Esophagus (tissue), 2 donors: ENCODE results near the gene EHMT2. TPM values are rescaled to one million over a fixed set of nuclear protein-coding genes. Genes with fewer than 3 reads are reported as not detected.
"Not testable (repeated sequence)": the region's sequence is repeated elsewhere in the genome, so short reads cannot be mapped to it uniquely, and the experiment has no call there.

Experiments
- H3K27ac ChIP-seq, 2 donors: one replicate each; pipeline ENCODE4 v1.5.1; 2013; ENCODE audit warnings: low read depth in 2 of 2, mild to moderate bottlenecking in 2 of 2, inconsistent platforms in 1 of 2, low read length in 1 of 2, moderate library complexity in 1 of 2
- H3K27me3 ChIP-seq, 2 donors: one replicate each; pipeline ENCODE4 v1.6.1; 2013; ENCODE audit warnings: low read length in 2 of 2, control low read depth in 1 of 2, mild to moderate bottlenecking in 1 of 2; ENCODE audit not compliant: insufficient read depth in 2 of 2, control insufficient read depth in 1 of 2
- H3K36me3 ChIP-seq, 2 donors: one replicate each; pipeline ENCODE4 v1.6.1; 2013; ENCODE audit warnings: low read length in 1 of 2; ENCODE audit not compliant: control insufficient read depth in 2 of 2, insufficient read depth in 2 of 2
- H3K4me1 ChIP-seq, 2 donors: one replicate each; pipeline ENCODE4 v1.6.1; 2013; ENCODE audit warnings: low read length in 1 of 2; ENCODE audit not compliant: control insufficient read depth in 2 of 2, insufficient read depth in 2 of 2
- H3K4me3 ChIP-seq, 2 donors: one replicate each; pipeline ENCODE4 v1.5.1; 2013; ENCODE audit warnings: low read length in 2 of 2, mild to moderate bottlenecking in 2 of 2, low read depth in 1 of 2, moderate library complexity in 1 of 2
- H3K9me3 ChIP-seq, 2 donors: one replicate each; pipeline ENCODE4 v1.6.1; 2013; ENCODE audit warnings: mild to moderate bottlenecking in 2 of 2, low read depth in 1 of 2, low read length in 1 of 2, moderate library complexity in 1 of 2; ENCODE audit not compliant: control insufficient read depth in 2 of 2, insufficient read depth in 1 of 2
- WGBS, 2 donors: extraction: QIAGEN DNeasy Blood & Tissue Kit; methylation state at CpG; one replicate each; pipeline ENCODE4 v1.1.7; 2013; 5-methylcytosine and 5-hydroxymethylcytosine counted together
- polyA plus RNA-seq, 2 donors: library from polyadenylated mRNA; stranded (reverse); fragments of 200-250 nt; gene quantifications; one replicate each; pipeline ENCODE4 v1.2.3, GENCODE V29; 2013
- donor health status: healthy with polysubstance abuse.
- donor health status: Bipolar disorder and iron deficiency.

The EHMT2 gene
- polyA plus RNA-seq, 2 donors: 27.2 to 39.6 TPM

- not testable (repeated sequence) for H3K4me3 ChIP-seq, H3K27ac ChIP-seq, H3K27me3 ChIP-seq, H3K9me3 ChIP-seq, H3K4me1 ChIP-seq
- H3K36me3 ChIP-seq: peaks cover 0 to 14% of the 10 kb centered on the region in 2 donors
- WGBS, 2 donors: 73 to 80% methylated on average over 9 of the region's 9 CpGs
These were observed 59.4 kb downstream of the EHMT2 start for GRCh38 chr6:31838114-31838553.

GRCh38 chr6:31837369-31838113 is 60.0 kb downstream of the EHMT2 start:
- 21 to 26% methylated on average over 1 of the region's 1 CpG for WGBS, 2 donors
- Histone ChIP-seq H3K9me3 (no peaks in the 10 kb centered on the region), H3K4me1 (peaks cover 0 to 7% of the 10 kb centered on the region in 2 donors), H3K27ac (peak overlapping the region in 1 of 2 donors; percentile 38), H3K27me3 (no peaks in the 10 kb centered on the region), H3K4me3 (peak overlapping the region in 1 of 2 donors; percentile 68), H3K36me3 (peaks cover 0 to 14% of the 10 kb centered on the region in 2 donors)

GRCh38 chr6:31836474-31837368 is 60.8 kb downstream of the EHMT2 start:
- no peaks in the 10 kb centered on the region for H3K27me3 ChIP-seq
- H3K4me3 ChIP-seq: peak overlapping the region; percentile 33 to 68
- no peaks in the 10 kb centered on the region for H3K9me3 ChIP-seq
- H3K36me3 ChIP-seq: peaks cover 0 to 14% of the 10 kb centered on the region in 2 donors
- peaks cover 0 to 7% of the 10 kb centered on the region in 2 donors for H3K4me1 ChIP-seq
- peak overlapping the region; percentile 26 to 91 for H3K27ac ChIP-seq
- 9 to 14% methylated on average over 12 of the region's 12 CpGs for WGBS, 2 donors

GRCh38 chr6:31836047-31836473 is 61.4 kb downstream of the EHMT2 start:
- Histone ChIP-seq H3K27me3 (no peaks in the 10 kb centered on the region), H3K4me1 (peaks cover 0 to 10% of the 10 kb centered on the region in 2 donors)
- WGBS, 2 donors: 9% methylated on average over 14 of the region's 14 CpGs

GRCh38 chr6:31834367-31835250 is 62.9 kb downstream of the EHMT2 start:
- peaks cover 0 to 10% of the 10 kb centered on the region in 2 donors for H3K4me1 ChIP-seq
- H3K36me3 ChIP-seq: peaks cover 0 to 14% of the 10 kb centered on the region in 2 donors
- no peaks in the 10 kb centered on the region for H3K27me3 ChIP-seq
- H3K4me3 ChIP-seq: peak overlapping the region; percentile 68 to 97
- H3K9me3 ChIP-seq: no peaks in the 10 kb centered on the region
- 0 to 1% methylated on average over 59 of the region's 59 CpGs for WGBS, 2 donors
- H3K27ac ChIP-seq: peak overlapping the region; percentile 91 to 97

More at GRCh38 chr6:31836047-31836473, 61.4 kb downstream of the EHMT2 start:
- H3K27ac ChIP-seq: peak overlapping the region; percentile 26 to 91
- H3K36me3 ChIP-seq: peaks cover 0 to 14% of the 10 kb centered on the region in 2 donors
- H3K9me3 ChIP-seq: no peaks in the 10 kb centered on the region
- H3K4me3 ChIP-seq: peak overlapping the region; percentile 33 to 68

- H3K27ac ChIP-seq: peak overlapping the region; percentile 66 to 70
- H3K9me3 ChIP-seq: no peaks in the 10 kb centered on the region
- H3K4me3 ChIP-seq: peak overlapping the region in 1 of 2 donors; percentile 89
- no peaks in the 10 kb centered on the region for H3K27me3 ChIP-seq
- 52 to 55% methylated on average over 15 of the region's 15 CpGs for WGBS, 2 donors
- H3K4me1 ChIP-seq: peaks cover 0 to 7% of the 10 kb centered on the region in 2 donors
- H3K36me3 ChIP-seq: no peaks in the 10 kb centered on the region
These were observed 65.9 kb downstream of the EHMT2 start for GRCh38 chr6:31831350-31832215.

- Histone ChIP-seq H3K36me3 (no peaks in the 10 kb centered on the region), H3K4me3 (peak overlapping the region; percentile 53 to 89), H3K4me1 (peaks cover 0 to 5% of the 10 kb centered on the region in 2 donors), H3K27me3 (no peaks in the 10 kb centered on the region), H3K9me3 (no peaks in the 10 kb centered on the region), H3K27ac (peak overlapping the region; percentile 43 to 89)
- 27 to 28% methylated on average over 6 of the region's 6 CpGs for WGBS, 2 donors
These were observed 66.6 kb downstream of the EHMT2 start for GRCh38 chr6:31830886-31831335.
